ENCODE data around the gene IDI1.
A peak's percentile ranks its signal among the peaks of the same experiment; 100 is the strongest.

IDI1 gene

GRCh38 chr10:1054684-1055083, 5.8 kb upstream of the IDI1 start:
- TF ChIP-seq CTCF (IDR thresholded peaks at IDR 0.05; ENCODE audit: borderline replicate concordance, insufficient read depth, low read depth, low read length): no peak
- no peak overlapping the region for H3K4me3 ChIP-seq (ENCODE audit: low read depth, low read length)

DNA sequence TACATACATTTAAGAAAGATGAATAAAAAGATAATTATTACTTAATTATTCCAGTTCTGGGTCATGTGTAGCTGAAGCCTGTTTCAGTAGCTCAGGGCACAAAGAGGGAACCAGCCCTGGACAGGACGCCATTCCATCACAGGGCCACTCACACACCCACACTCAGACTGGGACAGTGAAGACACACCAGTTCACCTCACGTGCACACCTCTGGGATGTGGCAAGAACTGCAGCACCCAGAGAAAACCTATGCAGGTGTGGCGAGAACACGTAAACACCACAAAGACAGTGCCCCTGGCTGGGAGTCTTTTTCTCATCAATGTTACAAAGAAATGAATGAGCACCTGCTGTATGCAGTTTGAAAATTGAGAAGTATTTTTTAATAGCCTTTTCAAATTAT, 1.6 kb upstream of the IDI1 start:
- no peak overlapping the region for H3K4me3 ChIP-seq (ENCODE audit: low read depth, low read length)
- peak; percentile 40; the same call in 1 of the 2 replicates for TF ChIP-seq CTCF (IDR thresholded peaks at IDR 0.05; ENCODE audit: borderline replicate concordance, insufficient read depth, low read depth, low read length)

- no peak for TF ChIP-seq CTCF (IDR thresholded peaks at IDR 0.05; ENCODE audit: borderline replicate concordance, insufficient read depth, low read depth, low read length)
- H3K4me3 ChIP-seq (ENCODE audit: low read depth, low read length): peak overlapping the region; percentile 75
Measured at GRCh38 chr10:1050145-1050544, 1.2 kb upstream of the IDI1 start.

- H3K4me3 ChIP-seq (ENCODE audit: low read depth, low read length): peak overlapping the region; percentile 75
- TF ChIP-seq CTCF (IDR thresholded peaks at IDR 0.05; ENCODE audit: borderline replicate concordance, insufficient read depth, low read depth, low read length): no peak
Measured at GRCh38 chr10:1049425-1049958, 573 bp upstream of the IDI1 start.

DNA sequence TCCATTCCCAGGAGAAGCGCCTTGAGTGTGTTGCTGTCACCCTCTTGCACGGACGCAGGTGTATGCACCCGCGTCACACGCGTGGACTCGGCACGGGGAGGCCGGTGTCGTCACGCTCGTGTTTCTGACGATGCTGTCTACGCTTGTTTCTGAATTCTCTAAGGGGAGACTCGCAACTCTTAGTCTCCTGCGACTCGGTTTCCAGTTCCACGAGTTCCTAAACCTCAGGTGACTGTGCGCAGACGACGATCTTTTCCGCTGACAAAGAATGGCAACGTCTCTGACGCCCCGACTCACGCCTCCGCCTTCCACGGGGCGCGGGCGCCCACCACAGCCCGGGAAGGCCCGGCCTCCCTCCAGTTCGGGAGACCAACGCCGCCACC, 579 bp downstream of the IDI1 start:
- peak overlapping the region; percentile 75 for H3K4me3 ChIP-seq (ENCODE audit: low read depth, low read length)
- no peak for TF ChIP-seq CTCF (IDR thresholded peaks at IDR 0.05; ENCODE audit: borderline replicate concordance, insufficient read depth, low read depth, low read length)

- no peak for TF ChIP-seq CTCF (IDR thresholded peaks at IDR 0.05; ENCODE audit: borderline replicate concordance, insufficient read depth, low read depth, low read length)
Measured at GRCh38 chr10:1047937-1048336, 982 bp downstream of the IDI1 start.

DNA sequence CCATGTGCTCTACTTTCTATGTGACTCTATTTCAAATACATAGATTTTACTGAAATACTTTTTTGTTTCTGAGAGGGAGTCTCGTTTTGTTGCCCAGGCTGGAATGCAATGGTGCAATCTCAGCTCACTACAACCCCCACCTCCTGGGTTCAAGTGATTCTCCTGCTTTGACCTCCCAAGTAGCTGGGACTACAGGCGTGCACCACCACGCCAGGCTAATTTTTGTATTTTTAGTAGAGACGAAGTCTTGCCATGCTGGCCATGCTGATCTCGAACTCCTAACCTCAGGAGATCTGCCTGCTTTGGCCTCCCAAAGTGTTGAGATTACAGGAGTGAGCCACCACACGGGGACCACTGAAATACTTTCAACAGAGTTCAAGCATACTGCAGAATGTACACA, 3.5 kb downstream of the IDI1 start:
- H3K4me3 ChIP-seq (ENCODE audit: low read depth, low read length): no peak overlapping the region
- no peak for TF ChIP-seq CTCF (IDR thresholded peaks at IDR 0.05; ENCODE audit: borderline replicate concordance, insufficient read depth, low read depth, low read length)

More at GRCh38 chr10:1047937-1048336, 982 bp downstream of the IDI1 start:
- H3K4me3 ChIP-seq (ENCODE audit: low read depth, low read length): peak overlapping the region; percentile 75
